ENCODE results near the gene DHCR24. TPM values are rescaled to one million over a fixed set of nuclear protein-coding genes. Genes with fewer than 3 reads are reported as not detected.
A peak's percentile ranks its signal among the peaks of the same experiment; 100 is the strongest.

Gene DHCR24
- total RNA-seq, 1 donor from 2014 or later, result 258 TPM

GRCh38 chr1:54800041-54800898, 86.7 kb downstream of the DHCR24 start:
- H3K4me3 ChIP-seq (ENCODE audit: low read depth, low read length), result peak overlapping the region; percentile 64
- no peak for TF ChIP-seq CTCF (conservative IDR thresholded peaks at IDR 0.05; ENCODE audit: low read depth, low read length)

More at GRCh38 chr1:54800041-54800898, 86.7 kb downstream of the DHCR24 start:
- no peak for DNase-seq (ENCODE audit: low read depth)

Other genes starting within 250 kb of the DHCR24 start
- gene MROH7, start 245.4 kb downstream of the DHCR24 start, total RNA-seq, result not detected in 2 replicates
- gene TTC4, start 171.3 kb downstream of the DHCR24 start, total RNA-seq, result 23.1 and 38.6 TPM in 2 replicates
- gene PARS2, start 122.7 kb downstream of the DHCR24 start, total RNA-seq, result 5.1 and 5.4 TPM in 2 replicates
- gene TTC22, start 85.9 kb downstream of the DHCR24 start, total RNA-seq, result 1.9 and 4.3 TPM in 2 replicates
- 0.14 TPM in 1 of 2 replicates, not detected in the other for gene TMEM61, start 93.4 kb upstream of the DHCR24 start, total RNA-seq
- gene BSND, start 111.7 kb upstream of the DHCR24 start, total RNA-seq, result not detected in 2 replicates
- 1.1 and 21.7 TPM in 2 replicates for gene PCSK9, start 152.4 kb upstream of the DHCR24 start, total RNA-seq